Measurements from ENCODE around the gene FHL3. TPM values are rescaled to one million over a fixed set of nuclear protein-coding genes. Genes with fewer than 3 reads are reported as not detected.

Gene FHL3
- total RNA-seq, 1 experiment from 2014 or later: 16.5 TPM

DNA sequence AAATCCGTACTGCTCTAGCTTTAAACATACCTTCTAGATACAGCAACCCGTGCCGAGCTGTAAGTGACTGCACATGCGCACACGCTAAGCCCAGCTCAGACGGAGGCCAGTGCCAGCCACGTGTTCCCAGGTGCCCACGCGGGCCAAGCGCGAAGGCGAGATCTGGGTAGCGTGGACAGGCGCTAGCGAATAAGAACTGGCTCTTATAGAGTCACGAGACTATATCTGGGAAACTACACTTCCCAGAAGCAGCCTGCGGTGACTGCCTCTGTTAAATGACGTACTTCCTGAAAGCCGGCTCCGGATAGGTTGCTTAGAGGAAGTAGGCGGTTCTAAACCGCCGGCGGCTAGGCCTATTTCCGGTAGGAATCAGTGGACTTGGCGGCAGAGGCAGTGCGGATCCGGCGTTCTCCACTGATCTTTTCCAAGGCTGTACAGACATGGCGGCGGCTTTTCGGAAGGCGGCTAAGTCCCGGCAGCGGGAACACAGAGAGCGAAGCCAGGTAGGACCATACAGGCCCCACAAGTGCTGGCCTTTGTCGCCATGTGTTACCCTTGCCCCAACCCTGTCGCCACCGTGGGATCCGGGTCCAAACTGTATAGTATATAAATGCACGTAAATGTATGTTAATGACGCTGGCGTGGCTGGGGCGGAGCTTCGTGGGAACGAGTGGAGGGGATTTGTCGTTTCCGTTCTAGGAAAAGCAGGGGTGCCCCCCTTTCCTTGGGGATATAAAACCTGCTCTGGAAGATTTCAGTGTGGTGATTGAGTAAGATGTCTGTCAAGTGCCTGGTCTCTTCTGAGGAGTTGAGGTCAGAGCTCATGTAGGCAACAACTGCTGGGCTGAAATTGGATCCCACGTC, 7.3 kb upstream of the FHL3 start, which contains the start of gene UTP11:
TSS of gene UTP11 (plus strand) at position 372 of the 864 bp plus-strand sequence. CDS start at position 441, 69 bp downstream.
- peak; percentile 98 for DNase-seq (ENCODE audit: low spot score)

DNA sequence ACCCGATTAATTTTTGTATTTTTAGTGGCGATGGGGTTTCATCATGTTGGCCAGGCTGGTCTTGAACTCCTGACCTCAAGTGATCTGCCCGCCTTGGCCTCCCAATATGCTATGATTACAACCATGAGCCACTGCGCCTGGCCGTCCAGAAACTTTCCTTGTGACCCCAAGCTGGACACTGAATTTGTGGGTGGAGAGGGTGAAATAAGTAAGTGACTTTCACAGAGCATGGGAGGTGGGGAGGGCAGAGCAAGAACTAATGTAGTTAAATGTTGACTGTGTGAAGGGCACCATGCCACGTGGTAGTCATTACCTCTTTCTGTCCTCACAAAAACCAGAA, 4.5 kb upstream of the FHL3 start:
- DNase-seq (ENCODE audit: low spot score): no peak

DNA sequence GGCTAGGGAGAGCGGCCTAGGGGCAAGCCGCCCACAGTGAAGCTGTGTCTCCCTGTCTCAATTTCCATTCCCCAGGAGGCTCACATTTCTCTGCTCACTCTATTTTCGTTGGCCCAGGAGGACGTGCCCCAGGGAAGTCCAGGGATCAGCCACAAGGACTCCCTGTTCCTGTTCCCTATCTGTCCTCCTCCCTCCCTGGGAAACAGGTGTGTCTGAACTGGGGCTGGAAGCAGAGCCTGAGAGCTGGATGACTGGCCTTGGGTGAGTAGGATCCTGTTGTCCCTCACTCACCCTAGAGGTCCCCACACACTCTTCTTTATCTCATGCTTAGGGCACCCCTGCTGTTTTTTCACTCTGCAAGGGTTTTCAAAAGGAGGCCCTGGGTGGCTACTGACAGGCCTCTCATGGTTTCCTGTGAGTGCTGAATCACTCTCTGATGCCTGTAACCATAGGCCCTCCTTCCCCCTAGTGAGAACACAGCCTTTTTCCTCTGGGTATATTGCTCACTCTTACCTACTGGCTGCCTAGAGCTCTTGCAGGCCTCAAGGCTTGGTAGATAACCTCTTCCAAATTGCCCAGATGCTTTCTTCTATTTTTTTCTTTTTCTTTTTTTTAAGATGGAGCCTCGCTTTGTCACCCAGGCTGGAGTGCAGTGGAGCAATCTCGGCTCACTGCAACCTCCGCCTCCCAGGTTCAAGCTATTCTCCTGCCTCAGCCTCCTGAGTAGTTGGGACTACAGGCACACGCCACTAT, 4.0 kb upstream of the FHL3 start:
- DNase-seq (ENCODE audit: low spot score): no peak

DNA sequence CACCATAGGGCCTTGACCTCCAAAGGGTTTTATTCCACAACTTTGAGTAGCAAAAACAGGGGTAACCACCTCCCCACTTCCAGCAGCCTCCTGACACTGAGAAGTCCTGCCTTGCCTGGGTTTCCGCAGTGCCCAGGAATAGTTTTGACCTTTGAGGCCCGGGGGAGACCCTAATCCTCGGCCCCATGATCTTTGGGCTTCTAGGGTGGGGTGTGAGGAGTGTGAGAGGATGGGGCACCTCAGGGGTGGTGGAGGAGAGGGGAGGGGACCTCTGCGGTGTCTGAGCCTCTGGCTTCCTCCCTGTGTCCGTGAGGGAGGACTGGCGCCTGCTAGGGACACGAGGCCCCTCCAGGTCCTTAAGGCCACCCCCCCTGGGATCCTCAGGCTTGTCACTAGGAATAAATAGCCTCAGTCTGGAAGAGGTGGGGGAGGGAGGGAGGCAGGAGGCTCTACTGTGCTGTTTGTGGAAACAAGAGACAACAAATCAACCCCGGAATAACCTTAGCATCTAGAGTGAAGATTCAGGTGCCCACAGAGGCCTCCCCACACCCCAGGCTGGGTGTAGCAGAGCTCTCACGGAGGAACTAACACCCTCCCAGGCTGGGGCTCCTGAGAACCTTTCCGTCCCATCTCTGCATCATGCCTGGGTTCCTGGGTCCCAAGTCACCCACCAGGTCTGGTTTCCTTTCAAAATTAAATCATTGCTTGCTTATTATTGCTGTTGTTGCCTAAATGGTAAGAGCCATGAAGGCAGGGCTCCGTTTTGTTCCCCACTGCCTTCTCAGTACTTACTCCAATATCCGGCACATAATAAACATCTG, 904 bp upstream of the FHL3 start:
- no peak for DNase-seq (ENCODE audit: low spot score)

DNA sequence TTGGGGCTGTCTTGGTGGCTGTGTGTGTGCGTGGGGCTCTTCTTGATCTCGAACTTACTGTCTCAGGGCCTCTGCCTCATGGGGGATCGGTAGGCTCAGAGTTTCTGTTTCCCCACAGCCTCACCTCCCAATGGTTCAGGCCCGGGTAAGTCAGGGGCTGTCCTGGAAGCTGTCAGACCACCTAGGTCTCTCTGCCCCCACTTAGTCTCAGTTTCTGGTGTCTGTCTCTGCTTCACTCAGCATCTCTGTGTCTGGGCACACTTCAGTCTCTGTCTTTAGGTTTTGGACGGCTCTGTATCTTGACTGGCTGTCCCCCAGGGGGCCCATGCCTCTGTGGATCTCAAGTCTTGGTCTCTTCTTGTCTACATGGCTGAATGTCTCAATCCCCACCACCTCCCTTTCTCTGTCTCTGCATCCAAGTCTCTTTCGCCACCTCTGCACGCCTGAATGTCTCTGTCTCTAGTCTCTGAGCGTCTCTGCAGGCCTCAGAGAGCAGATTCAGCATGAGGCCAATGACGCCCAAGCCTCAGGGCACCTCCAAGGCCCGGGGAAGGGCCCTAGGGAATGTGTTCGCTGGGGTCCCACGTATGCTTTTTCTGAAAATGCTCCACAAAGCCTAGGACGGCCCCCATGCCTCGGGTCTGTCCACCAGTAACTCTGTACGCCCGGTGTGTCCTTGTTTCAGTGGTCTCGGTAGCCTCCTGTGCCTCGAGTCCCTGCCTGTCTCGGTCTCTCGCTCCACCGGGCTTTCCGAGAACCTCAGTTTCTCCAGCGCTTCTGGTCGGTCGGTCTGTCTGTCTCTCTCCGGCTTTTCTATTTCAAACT, 818 bp downstream of the FHL3 start:
- no peak for DNase-seq (ENCODE audit: low spot score)

- DNase-seq (ENCODE audit: low spot score): no peak
Observed at GRCh38 chr1:38003261-38004250, 1.8 kb downstream of the FHL3 start.

DNA sequence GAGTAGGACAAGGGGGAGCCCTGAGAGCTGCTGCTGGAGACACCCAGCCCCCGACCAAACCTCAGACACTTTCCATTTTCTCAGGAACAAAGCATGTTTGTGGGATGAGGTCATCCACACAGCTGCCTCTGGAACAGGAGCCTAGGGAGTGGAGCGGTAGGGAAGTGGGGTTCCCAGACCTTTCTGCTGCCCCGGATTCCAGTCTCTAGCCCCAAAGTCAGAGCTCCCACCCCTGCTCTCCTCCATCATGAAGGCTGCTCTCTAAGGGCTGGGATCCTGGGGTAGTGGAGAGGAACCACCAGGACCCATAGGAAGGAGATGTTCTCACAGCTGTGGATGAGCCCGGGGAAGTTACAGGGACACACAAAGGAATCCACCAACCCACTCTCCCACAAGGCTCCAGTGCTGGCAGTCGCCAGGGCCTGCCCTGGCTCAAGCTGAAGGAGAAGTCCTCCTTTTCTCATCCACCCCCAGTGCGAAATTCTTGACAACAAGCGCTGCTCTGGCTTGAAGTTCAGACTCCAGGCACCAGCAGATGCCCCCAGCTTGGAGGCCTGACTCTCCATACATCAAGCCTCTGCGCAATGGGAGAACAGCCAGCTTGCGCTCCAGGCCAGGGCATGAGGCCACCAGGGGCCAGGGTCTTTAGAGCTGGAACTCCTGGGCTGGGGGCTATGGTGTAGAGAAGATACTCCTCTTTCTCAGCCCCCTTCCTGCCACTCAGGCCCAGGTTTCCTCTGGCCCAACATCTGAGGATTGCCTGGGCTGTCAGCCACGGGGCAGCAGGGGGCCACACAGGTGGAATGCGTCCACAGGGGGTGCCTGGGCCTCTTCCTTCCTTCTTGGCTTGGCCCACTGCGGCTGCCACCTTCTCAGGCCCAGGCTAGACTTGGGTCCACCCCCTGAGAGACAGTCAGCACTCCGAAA, 4.5 kb downstream of the FHL3 start:
- peak; percentile 83 for DNase-seq (ENCODE audit: low spot score)

- DNase-seq (ENCODE audit: low spot score): no peak
Observed at GRCh38 chr1:38000233-38000528, 5.1 kb downstream of the FHL3 start.

DNA sequence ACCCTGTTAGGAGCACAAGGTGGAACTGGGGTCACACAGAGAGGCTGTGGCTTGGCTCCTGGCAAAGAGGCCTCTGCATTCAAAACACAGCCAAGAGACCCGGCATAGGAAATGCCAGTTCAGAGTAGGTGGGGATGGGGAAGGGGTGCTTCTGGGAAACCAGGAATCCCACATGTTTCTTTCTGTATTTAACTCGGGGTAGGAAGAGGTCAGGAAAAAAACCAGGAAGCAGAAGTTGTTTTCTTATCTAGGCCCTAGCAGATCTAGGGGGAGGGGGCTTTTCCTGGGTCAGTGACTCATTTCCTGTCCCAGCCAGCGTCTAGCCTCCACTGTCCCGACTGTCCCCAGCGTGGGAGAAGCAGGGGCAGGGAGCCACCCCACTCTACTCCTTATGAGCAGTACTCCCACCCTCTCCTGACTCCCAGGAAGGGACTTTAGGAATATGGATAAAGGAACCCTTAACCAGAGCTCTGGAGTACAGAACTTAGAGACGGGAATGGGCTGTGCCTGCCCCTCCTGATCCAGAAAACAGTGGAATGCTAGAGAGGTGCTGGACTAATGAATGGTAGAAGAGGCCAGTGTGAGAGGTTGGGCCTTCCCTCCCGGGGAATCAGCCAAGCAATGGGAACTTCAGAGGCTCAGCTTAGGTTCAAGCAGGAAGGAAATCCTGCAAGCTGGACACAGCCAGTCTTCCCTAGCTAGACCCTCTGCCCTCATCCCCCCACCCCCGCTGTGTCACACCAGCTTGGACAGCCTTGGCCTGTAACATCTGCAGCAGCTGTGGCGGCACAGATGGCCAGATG, 5.7 kb downstream of the FHL3 start:
- peak; percentile 70 for DNase-seq (ENCODE audit: low spot score)

DNA sequence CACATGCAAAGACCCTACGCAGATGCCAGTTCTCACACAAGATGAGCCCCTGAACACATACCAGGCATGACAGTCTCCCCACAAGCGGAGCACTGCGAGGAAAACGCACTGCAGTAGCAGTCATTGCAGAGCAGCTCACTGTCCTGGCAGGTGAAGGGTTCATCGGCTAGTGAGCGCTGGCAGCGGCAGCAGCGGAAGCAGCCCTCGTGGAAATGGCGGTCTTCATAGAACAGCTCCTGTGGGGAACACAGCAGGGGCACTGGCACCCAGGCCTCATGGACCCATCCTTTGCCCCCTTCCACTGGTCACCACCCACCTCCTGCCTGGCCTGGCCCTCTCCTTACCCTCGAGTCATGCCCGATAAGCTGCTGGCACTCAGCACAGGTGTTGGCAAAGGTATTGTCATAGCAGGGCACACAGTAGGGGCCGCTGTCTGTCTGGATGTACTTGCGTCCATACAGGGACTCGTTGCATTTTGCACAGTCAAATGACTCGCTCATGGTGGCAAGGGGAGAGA, 6.3 kb downstream of the FHL3 start:
- DNase-seq (ENCODE audit: low spot score): no peak

GRCh38 chr1:37998089-37998808, 7.1 kb downstream of the FHL3 start:
- DNase-seq (ENCODE audit: low spot score): no peak

GRCh38 chr1:37997256-37998088, 7.8 kb downstream of the FHL3 start:
- no peak for DNase-seq (ENCODE audit: low spot score)

DNA sequence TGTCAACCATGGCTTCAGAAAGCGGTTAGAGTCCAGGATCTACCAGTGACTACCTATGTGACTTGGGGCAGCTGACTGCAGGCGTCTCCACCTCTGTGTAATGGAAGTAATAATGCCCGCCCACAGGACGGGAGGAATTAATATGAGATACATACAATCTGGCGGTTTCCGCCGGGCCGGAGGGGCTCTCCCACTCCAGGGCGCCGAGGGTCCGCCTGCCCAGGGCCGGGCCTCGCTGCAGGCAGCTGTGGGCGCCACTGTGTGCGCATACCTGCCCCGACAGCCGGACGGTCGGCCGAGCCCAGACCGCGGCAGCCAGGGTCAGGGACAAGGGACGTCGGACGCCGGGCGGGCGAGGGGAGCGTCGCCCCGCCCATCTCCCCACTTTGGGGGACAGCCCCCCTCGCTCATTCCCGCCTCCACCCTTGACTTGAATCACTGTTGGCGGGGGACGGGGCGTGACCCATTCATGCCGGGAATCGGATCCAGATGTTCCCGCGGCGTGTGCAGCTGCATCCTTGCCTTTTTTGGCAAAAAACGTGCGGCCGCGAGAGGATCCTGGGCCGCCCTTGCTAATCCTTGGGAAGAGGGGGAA, 9.5 kb downstream of the FHL3 start:
- DNase-seq (ENCODE audit: low spot score): no peak

GRCh38 chr1:37994886-37995566, 10.3 kb downstream of the FHL3 start:
- DNase-seq (ENCODE audit: low spot score): no peak

- DNase-seq (ENCODE audit: low spot score): no peak
Observed at GRCh38 chr1:37989361-37989930, 15.9 kb downstream of the FHL3 start.
